Measurements from ENCODE around the gene MDFI.

DNA sequence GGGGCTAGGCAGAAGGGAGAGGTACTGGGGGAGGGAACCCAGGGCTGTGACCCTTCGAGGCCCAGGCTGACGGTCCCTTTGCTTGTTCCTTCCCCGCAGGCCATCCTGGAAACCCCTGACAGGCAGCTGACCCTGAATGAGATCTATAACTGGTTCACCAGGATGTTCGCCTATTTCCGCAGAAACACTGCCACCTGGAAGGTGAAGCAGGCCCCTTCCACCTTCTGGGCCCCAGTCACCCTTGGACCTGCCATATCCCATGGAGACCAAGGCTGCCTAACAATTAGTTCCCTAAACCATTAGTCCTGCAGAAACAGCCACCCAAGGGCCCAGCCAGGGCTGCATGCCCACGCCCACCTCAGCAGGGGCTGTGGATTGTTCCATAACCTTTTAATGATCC lies 47.1 kb upstream of the MDFI start:
- TF ChIP-seq CTCF (IDR thresholded peaks at IDR 0.05) (no peak), ZFX (IDR thresholded peaks at IDR 0.05; ENCODE audit: borderline replicate concordance) (no peak)
